SKM-1 treated with dmso at 0.1 percent for 144 hours (cell line): ENCODE data around the gene MYO5A.
"Not testable (repeated sequence)": the region's sequence is repeated elsewhere in the genome, so short reads cannot be mapped to it uniquely, and the experiment has no call there.

Source experiments
- DNase-seq: peaks from one replicate; lab custom pipeline; 2025; ENCODE audit not compliant: unreplicated experiment; lab: John Stamatoyannopoulos, UW

The MYO5A gene

GRCh38 chr15:52295421-52296001, 233.2 kb downstream of the MYO5A start, which contains the start of gene MYO5C:
MYO5C (minus strand) TSS chr15:52295804; CDS start chr15:52295636, 168 bp downstream.
- DNase-seq = peak; percentile 13

GRCh38 chr15:52294881-52295420, 233.7 kb downstream of the MYO5A start:
- DNase-seq = no peak

GRCh38 chr15:52292780-52293392, 235.8 kb downstream of the MYO5A start:
- no peak for DNase-seq

GRCh38 chr15:52291204-52291603, 237.5 kb downstream of the MYO5A start:
- no peak for DNase-seq

- DNase-seq = no peak
Measured at GRCh38 chr15:52290800-52291199, 237.9 kb downstream of the MYO5A start.

GRCh38 chr15:52290329-52290728, 238.4 kb downstream of the MYO5A start:
- DNase-seq = no peak

- DNase-seq = peak; percentile 14
Measured at GRCh38 chr15:52289629-52290081, 239.0 kb downstream of the MYO5A start.

GRCh38 chr15:52288986-52289385, 239.7 kb downstream of the MYO5A start:
- no peak for DNase-seq

GRCh38 chr15:52288051-52288942, 240.4 kb downstream of the MYO5A start:
- DNase-seq = no peak

- DNase-seq = no peak
Measured at GRCh38 chr15:52287114-52287513, 241.6 kb downstream of the MYO5A start.

GRCh38 chr15:52285941-52286340, 242.7 kb downstream of the MYO5A start:
- not testable (repeated sequence) for DNase-seq

- DNase-seq = no peak
Measured at GRCh38 chr15:52284164-52284563, 244.5 kb downstream of the MYO5A start.

GRCh38 chr15:52283281-52283680, 245.4 kb downstream of the MYO5A start:
- no peak for DNase-seq

GRCh38 chr15:52282418-52282817, 246.3 kb downstream of the MYO5A start:
- DNase-seq = no peak

- no peak for DNase-seq
Measured at GRCh38 chr15:52281085-52282035, 247.3 kb downstream of the MYO5A start.

GRCh38 chr15:52280326-52281084, 248.2 kb downstream of the MYO5A start:
- no peak for DNase-seq

- no peak for DNase-seq
Measured at GRCh38 chr15:52278636-52279367, 249.9 kb downstream of the MYO5A start.

- no peak for DNase-seq
Measured at GRCh38 chr15:52278135-52278534, 250.5 kb downstream of the MYO5A start.

GRCh38 chr15:52277575-52277974, 251.1 kb downstream of the MYO5A start:
- DNase-seq = no peak
